Colon (tissue), 2 donors: Measurements from ENCODE around the gene MCAM.

Experiments used
- FAIRE-seq: peaks from 2 replicates; lab custom pipeline; 2012; peaks lifted over from hg19 to GRCh38; lab: Jason Lieb, UNC
- donor health status: control.
- donor health status: control.

The MCAM gene

GRCh38 chr11:119262668-119263351 is 54.1 kb downstream of the MCAM start:
- FAIRE-seq = no peak

- FAIRE-seq = no peak
These were observed 57.9 kb downstream of the MCAM start for GRCh38 chr11:119258983-119259382.
